NCI-H226 (cell line): ENCODE measurements around the gene GFOD1.

Experiments used
- DNase-seq: peaks from one replicate; pipeline ENCODE4 v3.0.0-alpha.2; 2015

Gene GFOD1, protein sequence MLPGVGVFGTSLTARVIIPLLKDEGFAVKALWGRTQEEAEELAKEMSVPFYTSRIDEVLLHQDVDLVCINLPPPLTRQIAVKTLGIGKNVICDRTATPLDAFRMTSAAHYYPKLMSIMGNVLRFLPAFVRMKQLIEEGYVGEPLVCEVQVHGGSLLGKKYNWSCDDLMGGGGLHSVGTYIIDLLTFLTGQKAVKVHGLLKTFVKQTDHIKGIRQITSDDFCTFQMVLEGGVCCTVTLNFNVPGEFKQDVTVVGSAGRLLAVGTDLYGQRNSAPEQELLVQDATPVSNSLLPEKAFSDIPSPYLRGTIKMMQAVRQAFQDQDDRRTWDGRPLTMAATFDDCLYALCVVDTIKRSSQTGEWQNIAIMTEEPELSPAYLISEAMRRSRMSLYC

DNA sequence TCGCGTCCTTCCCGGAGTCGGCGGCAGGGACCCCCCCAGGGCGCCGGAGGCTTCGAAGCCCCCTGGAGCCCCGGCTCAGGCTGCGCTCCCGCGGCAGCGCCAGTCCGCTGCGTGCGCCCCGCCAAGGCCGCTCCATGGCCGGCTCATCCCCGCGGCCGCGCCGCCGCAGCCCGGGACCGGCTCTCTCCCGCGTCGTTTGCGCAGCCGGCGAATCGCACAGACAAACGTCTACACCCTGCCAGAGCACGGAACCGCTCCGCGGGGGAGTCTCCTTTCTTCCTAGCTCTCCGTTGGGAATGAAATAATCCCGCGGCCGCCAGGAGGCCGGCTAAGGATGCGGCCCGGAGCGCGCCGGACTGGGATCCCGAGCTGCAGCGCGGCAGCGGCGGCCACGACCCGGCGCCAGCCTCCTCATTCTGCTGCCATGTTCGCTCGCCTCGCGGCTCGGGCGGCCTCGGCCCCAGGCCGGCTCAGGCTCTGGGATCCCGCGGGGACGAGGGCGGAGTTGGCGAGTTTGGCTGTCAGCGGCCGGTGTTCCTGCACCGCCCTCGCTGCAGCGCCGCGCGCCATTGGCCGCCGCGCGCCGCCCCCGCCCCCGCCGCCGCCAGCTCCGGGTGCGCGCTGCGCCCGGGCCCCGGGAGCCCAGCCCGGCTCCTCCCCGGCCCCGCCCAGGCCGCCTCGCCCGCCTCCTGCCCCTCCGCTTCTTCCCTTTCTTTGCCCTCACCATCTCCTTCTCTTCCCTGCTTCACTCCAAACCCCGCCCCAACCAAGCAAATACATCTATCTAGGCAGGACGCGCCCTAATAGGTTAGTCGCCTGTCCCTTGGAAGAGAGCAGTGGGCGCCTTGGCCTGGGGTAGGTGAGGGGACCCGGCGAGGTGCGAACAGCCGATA is at the start of gene GFOD1:
TSS of gene GFOD1 (minus strand) at position 479 of the 893 bp plus-strand sequence. CDS start 710 bp downstream, outside the sequence.
- peak; percentile 80 for DNase-seq

GRCh38 chr6:13536796-13537526 is 49.6 kb upstream of the GFOD1 start:
- DNase-seq: no peak

GRCh38 chr6:13535306-13535705 is 47.9 kb upstream of the GFOD1 start:
- peak; percentile 50 for DNase-seq

- DNase-seq: no peak
Measured at GRCh38 chr6:13534536-13534935, 47.1 kb upstream of the GFOD1 start.

- DNase-seq: peak; percentile 67
Measured at GRCh38 chr6:13531956-13532355, 44.6 kb upstream of the GFOD1 start.

GRCh38 chr6:13528777-13529343 is 41.5 kb upstream of the GFOD1 start:
- no peak for DNase-seq

DNA sequence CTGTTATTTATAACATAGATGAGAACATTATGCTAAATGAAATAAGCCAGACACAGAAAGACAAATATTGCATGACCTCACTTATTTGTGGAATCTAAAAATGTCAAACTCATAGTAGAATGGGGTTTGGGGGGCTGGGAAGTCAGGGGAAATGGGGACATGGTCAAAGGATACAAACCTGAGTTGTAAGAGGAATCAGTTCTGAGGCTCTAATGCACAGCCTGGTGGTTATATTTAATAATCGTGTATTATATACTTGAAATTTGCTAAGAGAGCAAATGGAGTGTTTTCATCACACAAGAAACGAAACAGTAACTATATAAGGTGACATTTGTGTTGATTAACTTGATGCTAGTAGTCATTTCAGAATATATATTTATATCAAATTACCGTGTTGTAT is 40.8 kb upstream of the GFOD1 start:
- DNase-seq: no peak

GRCh38 chr6:13527671-13528056 is 40.3 kb upstream of the GFOD1 start:
- no peak for DNase-seq

GRCh38 chr6:13526727-13527670 is 39.6 kb upstream of the GFOD1 start:
- DNase-seq: no peak

DNA sequence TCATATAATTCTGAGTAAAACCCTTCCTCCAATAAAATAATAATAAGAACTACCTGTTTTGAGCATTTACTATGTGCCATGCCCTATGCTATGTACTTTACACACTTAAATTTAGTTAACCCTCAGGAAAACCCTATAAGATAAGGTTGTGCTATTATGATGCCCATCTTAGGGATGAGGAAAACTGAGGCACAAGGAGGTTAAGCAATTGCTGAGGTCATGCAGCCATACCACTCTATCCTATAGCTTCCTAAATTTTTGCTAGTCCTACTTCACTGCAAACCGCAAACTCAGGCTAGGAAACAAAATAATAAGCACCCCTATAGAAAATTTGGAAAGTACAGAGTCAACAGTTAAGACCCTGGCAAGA is 38.9 kb upstream of the GFOD1 start:
- no peak for DNase-seq

DNA sequence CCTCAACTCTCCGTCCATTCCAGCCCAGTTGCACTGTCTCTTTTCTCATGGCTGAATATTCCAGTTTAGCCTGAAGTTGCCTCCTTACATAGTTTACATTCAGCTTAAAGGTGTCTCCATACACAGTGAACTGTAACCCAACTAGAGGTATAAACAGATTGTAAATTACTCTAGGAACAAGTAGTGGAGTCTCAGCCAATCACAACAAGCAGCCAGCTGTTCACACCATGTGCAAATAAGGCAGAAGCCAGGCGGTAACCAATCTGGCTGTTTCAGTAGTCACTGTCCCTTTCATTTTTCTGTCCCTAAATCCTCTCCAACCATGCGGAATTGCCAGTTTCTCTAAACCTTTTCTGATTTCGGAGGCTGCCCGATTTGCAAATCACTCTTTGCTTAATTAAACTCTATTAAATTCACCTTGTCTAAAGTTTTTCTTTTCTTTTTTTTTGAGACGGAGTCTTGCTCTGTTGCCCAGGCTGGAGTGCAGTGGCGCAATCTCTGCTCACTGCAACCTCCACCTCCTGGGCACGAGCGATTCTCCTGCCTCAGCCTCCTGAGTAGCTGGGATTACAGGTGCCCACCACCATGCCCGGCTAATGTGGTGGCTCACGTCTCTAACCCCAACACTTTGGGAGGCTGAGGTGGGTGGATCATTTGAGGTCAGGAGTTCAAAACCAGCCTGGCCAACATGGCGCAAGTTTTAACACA is 37.6 kb upstream of the GFOD1 start:
- DNase-seq: no peak

- no peak for DNase-seq
Measured at GRCh38 chr6:13523826-13524622, 36.6 kb upstream of the GFOD1 start.

DNA sequence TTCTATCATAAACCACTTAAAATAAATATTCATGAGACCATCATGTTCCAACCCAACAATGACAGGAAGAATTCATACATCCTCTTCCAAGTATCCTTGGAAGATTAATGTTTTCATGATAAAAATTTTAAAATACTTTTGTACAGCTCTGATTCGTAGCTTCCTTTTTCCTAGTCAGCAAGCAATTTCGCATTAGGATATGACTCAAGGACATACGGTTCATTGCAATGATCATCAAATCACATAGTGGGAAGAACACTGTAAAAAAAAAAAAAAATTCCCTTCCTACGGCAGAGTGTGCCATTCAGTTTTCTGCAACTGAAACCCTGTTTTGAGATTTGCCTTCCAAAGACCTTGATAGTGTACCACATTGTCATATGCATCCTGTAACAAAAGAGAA is 35.3 kb upstream of the GFOD1 start:
- DNase-seq: peak; percentile 46

- DNase-seq: no peak
Measured at GRCh38 chr6:13519839-13520238, 32.4 kb upstream of the GFOD1 start.

DNA sequence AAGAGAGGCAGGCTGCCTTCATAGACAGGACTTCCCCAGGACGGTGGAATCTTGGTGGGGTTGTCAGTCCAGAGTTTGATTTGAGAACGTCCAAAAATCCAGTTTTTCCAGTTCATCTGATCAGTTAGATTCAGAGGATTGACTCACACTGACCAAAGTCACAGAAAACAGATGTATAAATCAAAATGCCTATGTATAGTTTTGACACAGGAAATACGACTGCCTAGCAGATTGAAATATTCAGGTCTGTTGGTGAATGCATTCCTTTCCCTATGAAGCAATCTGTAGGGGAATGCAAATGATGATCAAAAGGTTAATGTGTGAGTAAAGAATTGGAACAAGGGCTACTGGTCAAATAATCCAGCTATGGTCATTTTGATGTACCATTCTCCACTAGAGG is 29.7 kb upstream of the GFOD1 start:
- DNase-seq: peak; percentile 40

- no peak for DNase-seq
Measured at GRCh38 chr6:13515912-13516311, 28.5 kb upstream of the GFOD1 start.

DNA sequence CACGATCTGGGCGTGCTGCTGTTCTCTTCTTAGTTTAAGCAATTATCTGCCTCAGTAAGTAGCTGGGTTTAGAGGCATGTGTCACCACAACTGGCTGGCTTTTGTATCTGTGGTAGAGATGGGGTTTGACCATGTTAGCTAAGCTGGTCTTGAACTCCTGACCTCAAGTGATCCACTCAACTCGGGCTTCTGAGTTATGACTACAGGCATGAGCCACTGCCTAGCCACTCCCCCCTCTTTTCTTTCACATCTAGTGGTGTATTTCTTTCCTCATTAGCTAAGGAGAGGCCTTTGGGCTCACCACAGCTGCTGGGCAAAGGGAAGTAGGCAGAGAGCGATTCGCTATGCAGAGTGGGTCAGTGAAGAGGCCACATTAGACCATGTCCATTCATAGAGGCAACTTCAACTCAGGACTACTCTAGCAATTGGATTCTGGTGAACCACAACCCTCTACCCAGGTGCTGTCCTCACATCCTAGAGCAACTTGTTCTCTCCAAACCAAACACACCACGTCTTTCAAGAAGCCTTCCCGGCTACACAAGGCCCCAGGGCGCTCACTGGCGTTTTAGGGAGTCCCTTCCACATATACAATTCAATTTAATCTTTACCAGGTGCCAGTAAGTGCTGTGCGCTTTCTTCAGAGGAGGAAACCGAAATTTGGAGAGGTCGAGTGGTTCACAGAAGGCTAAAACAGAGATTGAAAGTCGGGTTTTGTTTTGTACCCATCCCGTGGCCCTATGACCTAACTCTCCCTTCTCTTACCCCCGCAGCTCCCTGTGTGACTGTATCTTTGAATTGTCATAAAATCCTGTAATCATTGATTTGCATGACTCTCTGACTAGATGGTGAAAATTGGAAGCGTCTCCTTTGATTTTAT is 26.5 kb upstream of the GFOD1 start:
- DNase-seq: no peak

- DNase-seq: no peak
Measured at GRCh38 chr6:13512900-13513299, 25.5 kb upstream of the GFOD1 start.
